Nephron (organoid): ENCODE results near the gene CFAP46.

Experiments used
- H3K27ac Mint-ChIP-seq, 3 experiments: 2 replicates each; pipeline ENCODE4 v1.8.0; 2020; ENCODE audit warnings: mixed read lengths in 3 of 3, mild to moderate bottlenecking in 2 of 3, moderate library complexity in 1 of 3
- H3K27me3 Mint-ChIP-seq: 2 replicates; pipeline ENCODE4 v1.8.0; 2021; ENCODE audit warnings: low read depth, mild to moderate bottlenecking, moderate library complexity, mixed read lengths
- H3K36me3 Mint-ChIP-seq: 2 replicates; pipeline ENCODE4 v1.8.0; 2020; ENCODE audit warnings: low read depth, mixed read lengths
- H3K4me1 Mint-ChIP-seq: 2 replicates; pipeline ENCODE4 v1.8.0; 2020; ENCODE audit warnings: mixed read lengths
- H3K4me3 Mint-ChIP-seq, 3 experiments: 2 replicates each; pipeline ENCODE4 v1.8.0; 2020; ENCODE audit warnings: mild to moderate bottlenecking in 3 of 3, mixed read lengths in 3 of 3, moderate library complexity in 2 of 3
- H3K9me3 Mint-ChIP-seq: 2 replicates; pipeline ENCODE4 v1.8.0; 2020; ENCODE audit warnings: mixed read lengths
- TF ChIP-seq, protein P1 (sequence below), 3 experiments: fragments of 200-600 bp; sonication (generic); IDR thresholded peaks; one replicate each; pipeline ENCODE4 v1.5.0; 2021; ENCODE audit warnings: antibody characterized with exemption in 3 of 3; ENCODE audit not compliant: unreplicated experiment in 3 of 3

The CFAP46 gene

GRCh38 chr10:132790470-132790869 is 151.9 kb downstream of the CFAP46 start:
- H3K4me1 Mint-ChIP-seq, result no peaks in the 10 kb centered on the region
- no peaks in the 10 kb centered on the region for H3K9me3 Mint-ChIP-seq
- no peak overlapping the region for H3K27ac Mint-ChIP-seq
- H3K4me3 Mint-ChIP-seq, result no peak overlapping the region
- H3K36me3 Mint-ChIP-seq, result no peaks in the 10 kb centered on the region
- peaks cover 76% of the 10 kb centered on the region for H3K27me3 Mint-ChIP-seq
- TF ChIP-seq, protein P1, sequence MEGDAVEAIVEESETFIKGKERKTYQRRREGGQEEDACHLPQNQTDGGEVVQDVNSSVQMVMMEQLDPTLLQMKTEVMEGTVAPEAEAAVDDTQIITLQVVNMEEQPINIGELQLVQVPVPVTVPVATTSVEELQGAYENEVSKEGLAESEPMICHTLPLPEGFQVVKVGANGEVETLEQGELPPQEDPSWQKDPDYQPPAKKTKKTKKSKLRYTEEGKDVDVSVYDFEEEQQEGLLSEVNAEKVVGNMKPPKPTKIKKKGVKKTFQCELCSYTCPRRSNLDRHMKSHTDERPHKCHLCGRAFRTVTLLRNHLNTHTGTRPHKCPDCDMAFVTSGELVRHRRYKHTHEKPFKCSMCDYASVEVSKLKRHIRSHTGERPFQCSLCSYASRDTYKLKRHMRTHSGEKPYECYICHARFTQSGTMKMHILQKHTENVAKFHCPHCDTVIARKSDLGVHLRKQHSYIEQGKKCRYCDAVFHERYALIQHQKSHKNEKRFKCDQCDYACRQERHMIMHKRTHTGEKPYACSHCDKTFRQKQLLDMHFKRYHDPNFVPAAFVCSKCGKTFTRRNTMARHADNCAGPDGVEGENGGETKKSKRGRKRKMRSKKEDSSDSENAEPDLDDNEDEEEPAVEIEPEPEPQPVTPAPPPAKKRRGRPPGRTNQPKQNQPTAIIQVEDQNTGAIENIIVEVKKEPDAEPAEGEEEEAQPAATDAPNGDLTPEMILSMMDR (IDR thresholded peaks at IDR 0.05; ENCODE audit: unreplicated experiment in 3 of 3), result no peak

DNA sequence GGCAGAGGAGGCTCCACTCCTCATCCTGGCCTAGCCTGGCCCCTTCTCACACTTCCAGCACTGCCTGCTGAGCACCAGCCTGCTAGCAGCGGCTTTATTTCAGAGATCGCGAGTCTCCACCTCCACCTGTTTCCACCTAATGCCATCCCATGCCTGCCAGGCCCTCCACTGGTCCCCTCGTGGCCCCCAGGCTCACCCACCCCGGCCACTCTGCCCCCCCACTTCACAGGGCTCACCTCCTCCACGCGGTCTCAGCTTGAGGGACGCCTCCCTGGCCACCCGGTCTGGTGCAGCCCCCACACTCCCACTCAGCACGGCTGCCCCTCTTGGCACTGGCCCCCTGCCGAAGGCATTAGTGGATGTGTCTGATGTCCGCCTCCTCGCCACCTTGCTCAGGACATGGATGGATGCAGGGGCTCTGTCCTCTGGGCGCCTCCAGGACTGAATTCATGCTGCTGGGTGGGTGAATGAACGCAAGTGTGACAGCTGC is 152.7 kb downstream of the CFAP46 start:
- TF ChIP-seq, protein P1 (IDR thresholded peaks at IDR 0.05; ENCODE audit: unreplicated experiment in 3 of 3), result no peak
- H3K27me3 Mint-ChIP-seq, result peaks cover 74% of the 10 kb centered on the region
- H3K27ac Mint-ChIP-seq, result no peak overlapping the region
- H3K9me3 Mint-ChIP-seq, result no peaks in the 10 kb centered on the region
- no peak overlapping the region for H3K4me3 Mint-ChIP-seq
- no peaks in the 10 kb centered on the region for H3K4me1 Mint-ChIP-seq
- H3K36me3 Mint-ChIP-seq, result no peaks in the 10 kb centered on the region

- Mint-ChIP-seq H3K9me3 (no peaks in the 10 kb centered on the region), H3K27ac (no peak overlapping the region), H3K36me3 (no peaks in the 10 kb centered on the region), H3K4me3 (no peak overlapping the region), H3K4me1 (peaks cover under 1% of the 10 kb centered on the region), H3K27me3 (peaks cover 77% of the 10 kb centered on the region)
- TF ChIP-seq, protein P1 (IDR thresholded peaks at IDR 0.05; ENCODE audit: unreplicated experiment in 3 of 3), result peak in 1 of 3 experiments; percentile 1
Observed at GRCh38 chr10:132788831-132789219, 153.5 kb downstream of the CFAP46 start.

GRCh38 chr10:132788180-132788830 is 154.1 kb downstream of the CFAP46 start:
- Mint-ChIP-seq H3K27me3 (peaks cover 77% of the 10 kb centered on the region), H3K27ac (no peak overlapping the region), H3K36me3 (peaks cover 4% of the 10 kb centered on the region), H3K4me1 (peaks cover 5% of the 10 kb centered on the region), H3K4me3 (peak overlapping the region in 1 of 3 experiments; percentile 32), H3K9me3 (no peaks in the 10 kb centered on the region)
- TF ChIP-seq, protein P1 (IDR thresholded peaks at IDR 0.05; ENCODE audit: unreplicated experiment in 3 of 3), result peak in 2 of 3 experiments; percentile 27 to 28

GRCh38 chr10:132787495-132788179 is 154.7 kb downstream of the CFAP46 start:
- no peak overlapping the region for H3K27ac Mint-ChIP-seq
- H3K4me1 Mint-ChIP-seq, result peaks cover 5% of the 10 kb centered on the region
- H3K9me3 Mint-ChIP-seq, result no peaks in the 10 kb centered on the region
- peaks cover 77% of the 10 kb centered on the region for H3K27me3 Mint-ChIP-seq
- peaks cover 11% of the 10 kb centered on the region for H3K36me3 Mint-ChIP-seq
- H3K4me3 Mint-ChIP-seq, result no peak overlapping the region
- TF ChIP-seq, protein P1 (IDR thresholded peaks at IDR 0.05; ENCODE audit: unreplicated experiment in 3 of 3), result no peak
